ENCODE measurements around the gene VOPP1.

The VOPP1 gene

GRCh38 chr7:55594414-55594813 lies 22.1 kb upstream of the VOPP1 start:
- Histone ChIP-seq H3K27ac (ENCODE audit: low read depth, low read length) (no peak overlapping the region), H3K4me3 (ENCODE audit: low read depth in 1 of 5, low read length in 5 of 5) (no peak overlapping the region), H3K4me1 (ENCODE audit: control insufficient read depth in 5 of 5, insufficient read depth in 5 of 5, low read length in 5 of 5) (peaks cover 0 to 14% (median 4%) of the 10 kb centered on the region in 5 donors), H3K9me3 (ENCODE audit: control insufficient read depth in 5 of 5, low read length in 5 of 5) (no peaks in the 10 kb centered on the region), H3K9ac (ENCODE audit: low read length in 5 of 5) (no peak overlapping the region), H3K27me3 (ENCODE audit: control insufficient read depth in 5 of 5, insufficient read depth in 4 of 5, low read length in 5 of 5) (peaks cover 0 to 6% (median 0%) of the 10 kb centered on the region in 5 donors), H3K36me3 (ENCODE audit: control insufficient read depth in 5 of 5, insufficient read depth in 5 of 5, low read length in 5 of 5) (no peaks in the 10 kb centered on the region)

GRCh38 chr7:55593515-55594318 lies 21.4 kb upstream of the VOPP1 start:
- no peak overlapping the region for H3K9ac ChIP-seq (ENCODE audit: low read length in 5 of 5)
- H3K9me3 ChIP-seq (ENCODE audit: control insufficient read depth in 5 of 5, low read length in 5 of 5): no peaks in the 10 kb centered on the region
- peaks cover 0 to 14% (median 4%) of the 10 kb centered on the region in 5 donors for H3K4me1 ChIP-seq (ENCODE audit: control insufficient read depth in 5 of 5, insufficient read depth in 5 of 5, low read length in 5 of 5)
- peaks cover 0 to 6% (median 0%) of the 10 kb centered on the region in 5 donors for H3K27me3 ChIP-seq (ENCODE audit: control insufficient read depth in 5 of 5, insufficient read depth in 4 of 5, low read length in 5 of 5)
- H3K36me3 ChIP-seq (ENCODE audit: control insufficient read depth in 5 of 5, insufficient read depth in 5 of 5, low read length in 5 of 5): no peaks in the 10 kb centered on the region
- H3K27ac ChIP-seq (ENCODE audit: low read depth, low read length): no peak overlapping the region
- H3K4me3 ChIP-seq (ENCODE audit: low read depth in 1 of 5, low read length in 5 of 5): no peak overlapping the region

GRCh38 chr7:55593172-55593514 lies 20.8 kb upstream of the VOPP1 start:
- Histone ChIP-seq H3K27ac (ENCODE audit: low read depth, low read length) (no peak overlapping the region), H3K9ac (ENCODE audit: low read length in 5 of 5) (no peak overlapping the region), H3K27me3 (ENCODE audit: control insufficient read depth in 5 of 5, insufficient read depth in 4 of 5, low read length in 5 of 5) (peaks cover 0 to 6% (median 2%) of the 10 kb centered on the region in 5 donors), H3K4me1 (ENCODE audit: control insufficient read depth in 5 of 5, insufficient read depth in 5 of 5, low read length in 5 of 5) (peaks cover 0 to 14% (median 4%) of the 10 kb centered on the region in 5 donors), H3K9me3 (ENCODE audit: control insufficient read depth in 5 of 5, low read length in 5 of 5) (no peaks in the 10 kb centered on the region), H3K36me3 (ENCODE audit: control insufficient read depth in 5 of 5, insufficient read depth in 5 of 5, low read length in 5 of 5) (no peaks in the 10 kb centered on the region), H3K4me3 (ENCODE audit: low read depth in 1 of 5, low read length in 5 of 5) (no peak overlapping the region)

DNA sequence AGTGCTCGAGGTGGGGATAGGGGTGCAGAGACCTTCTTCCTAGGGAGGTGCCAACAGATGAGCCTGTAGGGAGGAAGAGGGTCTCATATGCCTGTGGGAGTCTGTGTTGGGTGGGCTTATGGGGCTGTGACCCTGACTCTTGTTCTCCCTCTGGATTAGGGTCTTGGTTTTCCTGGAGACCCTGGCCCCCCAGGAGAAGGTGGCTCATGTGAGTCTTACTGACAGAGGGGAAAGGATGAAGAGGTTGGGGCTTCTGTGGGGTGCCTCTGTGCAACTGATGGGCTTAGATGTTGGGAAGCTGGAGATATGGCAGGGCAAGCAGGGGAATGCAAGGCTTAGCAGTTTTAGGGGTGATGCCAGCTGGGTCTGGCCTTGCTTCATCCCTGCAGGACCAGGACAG lies 20.2 kb upstream of the VOPP1 start:
- Histone ChIP-seq H3K9me3 (ENCODE audit: control insufficient read depth in 5 of 5, low read length in 5 of 5) (no peaks in the 10 kb centered on the region), H3K4me3 (ENCODE audit: low read depth in 1 of 5, low read length in 5 of 5) (no peak overlapping the region), H3K4me1 (ENCODE audit: control insufficient read depth in 5 of 5, insufficient read depth in 5 of 5, low read length in 5 of 5) (peaks cover 0 to 10% (median 4%) of the 10 kb centered on the region in 5 donors)

GRCh38 chr7:55591282-55591931 lies 19.1 kb upstream of the VOPP1 start:
- H3K4me3 ChIP-seq (ENCODE audit: low read depth in 1 of 5, low read length in 5 of 5): no peak overlapping the region
- H3K36me3 ChIP-seq (ENCODE audit: control insufficient read depth in 5 of 5, insufficient read depth in 5 of 5, low read length in 5 of 5): no peaks in the 10 kb centered on the region
- H3K4me1 ChIP-seq (ENCODE audit: control insufficient read depth in 5 of 5, insufficient read depth in 5 of 5, low read length in 5 of 5): peaks cover 0 to 10% (median 4%) of the 10 kb centered on the region in 5 donors

More for the DNA sequence above, 20.2 kb upstream of the VOPP1 start:
- no peak overlapping the region for H3K27ac ChIP-seq (ENCODE audit: low read depth, low read length)
- H3K9ac ChIP-seq (ENCODE audit: low read length in 5 of 5): no peak overlapping the region
- no peaks in the 10 kb centered on the region for H3K36me3 ChIP-seq (ENCODE audit: control insufficient read depth in 5 of 5, insufficient read depth in 5 of 5, low read length in 5 of 5)
- peaks cover 0 to 6% (median 2%) of the 10 kb centered on the region in 5 donors for H3K27me3 ChIP-seq (ENCODE audit: control insufficient read depth in 5 of 5, insufficient read depth in 4 of 5, low read length in 5 of 5)

GRCh38 chr7:55590517-55591281 lies 18.4 kb upstream of the VOPP1 start:
- H3K9ac ChIP-seq (ENCODE audit: low read length in 5 of 5): no peak overlapping the region
- no peak overlapping the region for H3K27ac ChIP-seq (ENCODE audit: low read depth, low read length)
- no peaks in the 10 kb centered on the region for H3K36me3 ChIP-seq (ENCODE audit: control insufficient read depth in 5 of 5, insufficient read depth in 5 of 5, low read length in 5 of 5)
- H3K4me1 ChIP-seq (ENCODE audit: control insufficient read depth in 5 of 5, insufficient read depth in 5 of 5, low read length in 5 of 5): peaks cover 0 to 10% (median 4%) of the 10 kb centered on the region in 5 donors
- no peaks in the 10 kb centered on the region for H3K9me3 ChIP-seq (ENCODE audit: control insufficient read depth in 5 of 5, low read length in 5 of 5)
- H3K27me3 ChIP-seq (ENCODE audit: control insufficient read depth in 5 of 5, insufficient read depth in 4 of 5, low read length in 5 of 5): peaks cover 0 to 6% (median 2%) of the 10 kb centered on the region in 5 donors
- H3K4me3 ChIP-seq (ENCODE audit: low read depth in 1 of 5, low read length in 5 of 5): no peak overlapping the region

More at GRCh38 chr7:55591282-55591931, 19.1 kb upstream of the VOPP1 start:
- Histone ChIP-seq H3K9me3 (ENCODE audit: control insufficient read depth in 5 of 5, low read length in 5 of 5) (no peaks in the 10 kb centered on the region), H3K9ac (ENCODE audit: low read length in 5 of 5) (no peak overlapping the region), H3K27ac (ENCODE audit: low read depth, low read length) (no peak overlapping the region), H3K27me3 (ENCODE audit: control insufficient read depth in 5 of 5, insufficient read depth in 4 of 5, low read length in 5 of 5) (peaks cover 0 to 6% (median 2%) of the 10 kb centered on the region in 5 donors)

GRCh38 chr7:55589905-55590304 lies 17.6 kb upstream of the VOPP1 start:
- no peaks in the 10 kb centered on the region for H3K9me3 ChIP-seq (ENCODE audit: control insufficient read depth in 5 of 5, low read length in 5 of 5)
- peaks cover 0 to 10% (median 4%) of the 10 kb centered on the region in 5 donors for H3K4me1 ChIP-seq (ENCODE audit: control insufficient read depth in 5 of 5, insufficient read depth in 5 of 5, low read length in 5 of 5)
- no peaks in the 10 kb centered on the region for H3K36me3 ChIP-seq (ENCODE audit: control insufficient read depth in 5 of 5, insufficient read depth in 5 of 5, low read length in 5 of 5)
- H3K27me3 ChIP-seq (ENCODE audit: control insufficient read depth in 5 of 5, insufficient read depth in 4 of 5, low read length in 5 of 5): peaks cover 0 to 6% (median 2%) of the 10 kb centered on the region in 5 donors
- H3K4me3 ChIP-seq (ENCODE audit: low read depth in 1 of 5, low read length in 5 of 5): no peak overlapping the region
- no peak overlapping the region for H3K27ac ChIP-seq (ENCODE audit: low read depth, low read length)
- no peak overlapping the region for H3K9ac ChIP-seq (ENCODE audit: low read length in 5 of 5)

GRCh38 chr7:55588976-55589604 lies 16.8 kb upstream of the VOPP1 start:
- H3K4me3 ChIP-seq (ENCODE audit: low read depth in 1 of 5, low read length in 5 of 5): no peak overlapping the region
- no peaks in the 10 kb centered on the region for H3K9me3 ChIP-seq (ENCODE audit: control insufficient read depth in 5 of 5, low read length in 5 of 5)
- H3K36me3 ChIP-seq (ENCODE audit: control insufficient read depth in 5 of 5, insufficient read depth in 5 of 5, low read length in 5 of 5): no peaks in the 10 kb centered on the region
- no peak overlapping the region for H3K27ac ChIP-seq (ENCODE audit: low read depth, low read length)
- peaks cover 0 to 10% (median 4%) of the 10 kb centered on the region in 5 donors for H3K4me1 ChIP-seq (ENCODE audit: control insufficient read depth in 5 of 5, insufficient read depth in 5 of 5, low read length in 5 of 5)
- H3K9ac ChIP-seq (ENCODE audit: low read length in 5 of 5): no peak overlapping the region
- peaks cover 0 to 6% (median 2%) of the 10 kb centered on the region in 5 donors for H3K27me3 ChIP-seq (ENCODE audit: control insufficient read depth in 5 of 5, insufficient read depth in 4 of 5, low read length in 5 of 5)

DNA sequence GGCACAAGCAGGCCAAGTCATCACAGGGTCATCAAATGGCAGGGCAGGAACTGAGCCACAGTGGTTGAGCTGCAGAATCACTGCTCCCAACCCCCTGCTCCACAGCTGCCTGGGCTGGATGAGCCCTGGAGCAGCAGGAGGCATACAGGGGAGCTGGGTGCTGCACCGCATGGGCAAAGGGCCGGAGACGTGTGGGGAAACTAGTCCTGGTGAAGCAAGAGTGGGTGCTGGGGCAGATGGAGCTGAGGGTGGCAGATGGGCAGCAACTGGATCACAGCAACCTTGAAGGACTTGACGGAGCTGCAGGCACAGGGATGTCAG lies 16.0 kb upstream of the VOPP1 start:
- H3K4me3 ChIP-seq (ENCODE audit: low read depth in 1 of 5, low read length in 5 of 5): no peak overlapping the region
- H3K9ac ChIP-seq (ENCODE audit: low read length in 5 of 5): no peak overlapping the region
- no peak overlapping the region for H3K27ac ChIP-seq (ENCODE audit: low read depth, low read length)
- no peaks in the 10 kb centered on the region for H3K9me3 ChIP-seq (ENCODE audit: control insufficient read depth in 5 of 5, low read length in 5 of 5)
- peaks cover 0 to 6% (median 2%) of the 10 kb centered on the region in 5 donors for H3K27me3 ChIP-seq (ENCODE audit: control insufficient read depth in 5 of 5, insufficient read depth in 4 of 5, low read length in 5 of 5)
- peaks cover 0 to 7% (median 3%) of the 10 kb centered on the region in 5 donors for H3K4me1 ChIP-seq (ENCODE audit: control insufficient read depth in 5 of 5, insufficient read depth in 5 of 5, low read length in 5 of 5)
- H3K36me3 ChIP-seq (ENCODE audit: control insufficient read depth in 5 of 5, insufficient read depth in 5 of 5, low read length in 5 of 5): no peaks in the 10 kb centered on the region

Measured in subcutaneous abdominal adipose tissue (tissue), 5 donors.